Osteoblast (primary cell): Measurements from ENCODE around the gene NDUFAF5. TPM values are rescaled to one million over a fixed set of nuclear protein-coding genes. Genes with fewer than 3 reads are reported as not detected.

Source experiments
- DNase-seq: peaks from one replicate; pipeline ENCODE4 v3.0.0; 2011; ENCODE audit warnings: low spot score, mixed read lengths; ENCODE audit not compliant: insufficient read length; ENCODE audit errors: missing footprints
- H2AFZ ChIP-seq: 2 replicates; pipeline ENCODE4 v1.6.0; 2011; ENCODE audit warnings: mild to moderate bottlenecking, low read length
- H3K27ac ChIP-seq: 2 replicates; pipeline ENCODE4 v1.5.1; 2011; ENCODE audit warnings: mild to moderate bottlenecking, low read depth, low read length, moderate library complexity
- H3K27me3 ChIP-seq: 2 replicates; pipeline ENCODE4 v1.6.0; 2012; ENCODE audit warnings: mild to moderate bottlenecking, control low read depth, inconsistent platforms, low read length, moderate library complexity; ENCODE audit not compliant: insufficient read depth
- H3K36me3 ChIP-seq: 2 replicates; pipeline ENCODE4 v1.5.1; 2011; ENCODE audit warnings: mild to moderate bottlenecking, low read length, control low read depth, moderate library complexity; ENCODE audit not compliant: insufficient read depth
- H3K4me1 ChIP-seq: 2 replicates; pipeline ENCODE4 v1.5.1; 2011; ENCODE audit warnings: mild to moderate bottlenecking, low read length, control low read depth, moderate library complexity; ENCODE audit not compliant: insufficient read depth
- H3K4me2 ChIP-seq: 2 replicates; pipeline ENCODE4 v1.6.0; 2011; ENCODE audit warnings: mild to moderate bottlenecking, low read length; ENCODE audit not compliant: insufficient read depth
- H3K4me3 ChIP-seq: fragments of 200-600 bp; sonication (generic); 3 replicates; pipeline ENCODE4 v1.5.1; 2012; ENCODE audit warnings: mild to moderate bottlenecking, low read length, inconsistent platforms; ENCODE audit not compliant: insufficient read depth
- H3K79me2 ChIP-seq: 2 replicates; pipeline ENCODE4 v1.6.0; 2012; ENCODE audit warnings: mild to moderate bottlenecking, low read length, control low read depth, inconsistent platforms; ENCODE audit not compliant: insufficient read depth
- H3K9me3 ChIP-seq: 2 replicates; pipeline ENCODE4 v1.5.1; 2011; ENCODE audit warnings: low read depth, low read length, control low read depth
- H4K20me1 ChIP-seq: 2 replicates; pipeline ENCODE4 v1.6.0; 2012; ENCODE audit warnings: mild to moderate bottlenecking, low read length, control low read depth; ENCODE audit not compliant: insufficient read depth
- CTCF ChIP-seq: IDR thresholded peaks from 2 replicates; pipeline ENCODE4 v1.5.1; 2011; ENCODE audit warnings: mild to moderate bottlenecking, low read depth, low read length, moderate library complexity; ENCODE audit errors: extremely low read depth
- total RNA-seq: library from RNA; depleted of rRNA; stranded (reverse); fragments of >200 nt; gene quantifications from 2 replicates; pipeline ENCODE4 v1.2.3, GENCODE V29; 2012

The NDUFAF5 gene
- total RNA-seq, 1 donor, result 12.3 TPM

GRCh38 chr20:13863244-13863643 is 78.4 kb downstream of the NDUFAF5 start:
- Histone ChIP-seq H3K27me3 (no peaks in the 10 kb centered on the region), H3K9me3 (no peaks in the 10 kb centered on the region), H3K79me2 (no peaks in the 10 kb centered on the region), H3K4me3 (no peak overlapping the region), H3K27ac (no peak overlapping the region), H4K20me1 (no peaks in the 10 kb centered on the region), H3K4me2 (no peak overlapping the region), H3K36me3 (no peaks in the 10 kb centered on the region), H2AFZ (no peak overlapping the region), H3K4me1 (no peaks in the 10 kb centered on the region)
- DNase-seq, result peak; percentile 15
- no peak for TF ChIP-seq CTCF

GRCh38 chr20:13865156-13865555 is 80.3 kb downstream of the NDUFAF5 start:
- H2AFZ ChIP-seq, result no peak overlapping the region
- no peaks in the 10 kb centered on the region for H3K9me3 ChIP-seq
- no peaks in the 10 kb centered on the region for H3K4me1 ChIP-seq
- no peak for DNase-seq
- no peaks in the 10 kb centered on the region for H3K27me3 ChIP-seq
- no peak for TF ChIP-seq CTCF
- H3K36me3 ChIP-seq, result no peaks in the 10 kb centered on the region
- no peak overlapping the region for H3K4me3 ChIP-seq
- no peak overlapping the region for H3K27ac ChIP-seq
- no peaks in the 10 kb centered on the region for H4K20me1 ChIP-seq
- no peaks in the 10 kb centered on the region for H3K79me2 ChIP-seq
- no peak overlapping the region for H3K4me2 ChIP-seq

- Histone ChIP-seq H3K27ac (no peak overlapping the region), H4K20me1 (no peaks in the 10 kb centered on the region), H3K27me3 (no peaks in the 10 kb centered on the region), H2AFZ (no peak overlapping the region), H3K4me2 (no peak overlapping the region), H3K4me3 (no peak overlapping the region), H3K79me2 (no peaks in the 10 kb centered on the region), H3K36me3 (no peaks in the 10 kb centered on the region), H3K4me1 (no peaks in the 10 kb centered on the region), H3K9me3 (no peaks in the 10 kb centered on the region)
- no peak for DNase-seq
- TF ChIP-seq CTCF, result no peak
Observed at GRCh38 chr20:13865791-13866351, 81.0 kb downstream of the NDUFAF5 start.

GRCh38 chr20:13868331-13868730 is 83.5 kb downstream of the NDUFAF5 start:
- Histone ChIP-seq H3K36me3 (no peaks in the 10 kb centered on the region), H3K4me1 (no peaks in the 10 kb centered on the region), H4K20me1 (no peaks in the 10 kb centered on the region), H3K9me3 (no peaks in the 10 kb centered on the region), H3K27ac (no peak overlapping the region), H3K4me2 (no peak overlapping the region), H3K79me2 (no peaks in the 10 kb centered on the region), H3K4me3 (no peak overlapping the region), H2AFZ (no peak overlapping the region), H3K27me3 (no peaks in the 10 kb centered on the region)
- no peak for DNase-seq
- no peak for TF ChIP-seq CTCF
